ENCODE data around the gene PLEKHJ1.

PLEKHJ1 gene

DNA sequence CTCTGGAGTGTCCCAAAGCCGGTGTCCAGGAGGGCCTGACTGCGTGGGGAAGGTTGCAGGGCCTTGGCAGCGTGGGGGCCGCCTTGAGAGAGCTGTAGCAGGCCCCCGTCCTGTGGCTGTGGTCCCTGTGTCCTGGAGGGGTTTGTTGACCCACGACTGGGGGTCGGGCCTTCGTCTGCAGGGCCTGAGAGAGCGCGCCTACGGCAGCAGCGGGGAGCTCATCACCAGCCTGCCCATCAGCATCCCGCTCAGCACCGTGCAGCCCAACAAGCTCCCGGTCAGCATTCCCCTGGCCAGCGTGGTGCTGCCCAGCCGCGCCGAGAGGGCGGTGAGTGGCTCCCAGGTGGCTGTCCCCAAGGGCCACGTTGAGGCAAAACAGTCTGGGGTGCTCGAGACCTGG, 18.5 kb downstream of the PLEKHJ1 start:
- no peak for DNase-seq

- DNase-seq: no peak
Measured at GRCh38 chr19:2216361-2217225, 19.5 kb downstream of the PLEKHJ1 start.

GRCh38 chr19:2215281-2215751, 20.8 kb downstream of the PLEKHJ1 start:
- no peak for DNase-seq

DNA sequence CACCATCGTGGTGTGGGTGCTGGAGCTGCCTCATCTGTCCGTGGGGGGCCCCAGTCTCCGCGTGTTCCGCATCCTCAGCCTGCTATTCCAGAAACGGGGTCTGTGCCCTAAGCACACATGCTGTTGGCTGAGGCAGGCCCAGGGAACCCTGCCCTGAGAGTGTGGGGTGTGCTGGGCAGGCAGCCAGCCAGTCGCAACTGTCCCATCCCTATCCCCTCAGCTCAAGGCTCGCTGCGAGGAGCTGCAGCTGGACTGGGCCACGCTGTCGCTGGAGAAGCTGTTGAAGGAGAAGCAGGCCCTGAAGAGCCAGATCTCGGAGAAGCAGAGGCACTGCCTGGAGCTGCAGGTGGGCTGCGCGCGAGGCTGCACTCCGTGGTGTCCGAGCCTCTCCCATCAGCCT, 21.9 kb downstream of the PLEKHJ1 start:
- DNase-seq: no peak

DNA sequence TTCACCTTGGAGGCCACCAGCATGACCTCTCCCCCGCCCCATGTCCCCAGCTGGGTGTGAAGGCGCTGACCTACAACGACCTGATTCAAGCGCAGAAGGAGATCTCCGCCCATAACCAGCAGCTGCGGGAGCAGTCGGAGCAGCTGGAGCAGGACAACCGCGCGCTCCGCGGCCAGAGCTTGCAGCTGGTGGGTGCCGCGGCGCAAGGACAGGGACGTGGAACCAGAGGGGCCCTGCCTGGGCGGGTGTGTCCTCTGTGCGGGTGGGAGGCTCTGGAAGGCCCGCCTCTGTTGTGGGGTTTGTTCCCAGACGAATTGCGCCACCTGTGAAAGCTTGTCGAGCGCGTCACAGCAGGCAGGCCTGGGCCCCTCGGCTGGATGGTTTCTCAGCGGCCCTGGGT, 22.3 kb downstream of the PLEKHJ1 start:
- no peak for DNase-seq

DNA sequence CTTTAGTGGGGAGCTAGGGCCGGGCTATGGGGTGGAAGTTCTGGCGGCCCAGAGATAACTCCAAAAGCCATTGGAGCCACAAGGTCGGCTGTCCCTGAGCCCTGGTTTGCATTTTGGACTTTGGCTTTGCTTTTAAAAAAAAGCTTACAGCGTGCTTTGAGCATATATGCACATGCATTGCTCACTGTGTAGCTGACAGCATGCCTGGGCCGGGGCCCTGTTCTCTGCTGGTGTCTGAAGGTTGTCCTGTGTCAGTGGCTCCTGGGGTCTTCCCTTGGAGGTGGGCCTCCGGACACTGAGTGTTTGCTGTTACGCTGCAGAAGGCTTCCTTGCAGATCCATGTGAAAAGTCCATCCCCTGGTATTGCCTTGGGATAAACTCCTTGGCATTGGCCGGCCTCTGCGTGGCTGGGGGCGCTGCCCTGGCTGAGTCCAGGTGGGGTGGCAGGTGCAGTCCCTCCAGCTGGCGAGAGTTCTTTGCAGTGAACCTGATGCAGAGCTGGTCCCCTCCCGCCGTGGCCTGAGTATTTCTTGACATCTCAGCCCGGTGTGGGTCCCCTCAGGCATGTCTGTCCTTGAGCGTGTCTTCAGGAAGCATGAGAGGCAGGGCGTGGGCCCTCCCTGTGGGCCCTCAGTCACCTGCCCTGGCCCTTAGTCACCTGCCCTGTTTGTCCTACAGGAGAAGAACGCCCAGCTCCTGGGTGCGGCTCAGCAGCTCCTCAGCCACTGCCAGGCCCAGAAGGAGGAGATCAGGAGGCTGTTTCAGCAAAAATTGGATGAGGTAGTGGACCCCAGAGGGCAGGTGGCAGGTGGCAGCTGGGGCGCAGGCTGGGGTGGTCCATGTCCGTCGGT, 23.0 kb downstream of the PLEKHJ1 start:
- DNase-seq: no peak

DNA sequence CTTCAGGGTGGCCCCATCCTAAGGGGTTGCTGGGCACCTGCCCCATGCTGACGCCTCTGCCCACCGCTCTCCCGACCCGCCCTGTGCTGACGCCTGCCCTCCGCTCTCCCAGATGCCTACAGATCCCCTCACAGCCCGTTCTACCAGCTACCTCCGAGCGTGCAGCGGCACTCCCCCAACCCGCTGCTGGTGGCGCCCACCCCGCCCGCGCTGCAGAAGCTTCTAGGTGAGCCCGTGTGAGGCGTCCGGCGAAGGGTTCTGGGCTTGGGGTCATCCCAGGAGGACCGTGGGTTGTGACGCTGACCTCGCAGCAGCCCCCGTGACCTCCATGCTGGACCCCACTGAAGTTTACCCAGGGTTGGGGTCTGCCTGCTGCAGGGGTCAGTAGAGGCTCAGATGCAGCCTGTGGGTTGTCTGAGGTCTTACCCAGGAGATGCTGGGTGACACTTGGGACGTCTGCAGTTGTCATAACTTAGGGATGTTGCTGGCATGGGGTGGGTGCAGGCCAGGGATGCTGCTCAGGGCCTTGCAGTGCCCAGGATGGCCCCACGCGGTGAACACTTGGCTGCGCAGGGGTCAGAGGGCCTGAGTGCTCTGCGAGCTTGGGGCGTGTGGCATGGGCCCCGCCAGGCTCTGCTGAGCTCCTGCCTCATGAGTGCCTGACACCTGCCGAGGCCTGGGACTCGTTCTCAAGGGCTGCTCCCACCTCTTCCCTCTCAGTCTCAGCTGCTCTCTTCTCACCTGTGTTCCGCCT, 25.0 kb downstream of the PLEKHJ1 start:
- no peak for DNase-seq

GRCh38 chr19:2210206-2210605, 25.9 kb downstream of the PLEKHJ1 start:
- no peak for DNase-seq

DNA sequence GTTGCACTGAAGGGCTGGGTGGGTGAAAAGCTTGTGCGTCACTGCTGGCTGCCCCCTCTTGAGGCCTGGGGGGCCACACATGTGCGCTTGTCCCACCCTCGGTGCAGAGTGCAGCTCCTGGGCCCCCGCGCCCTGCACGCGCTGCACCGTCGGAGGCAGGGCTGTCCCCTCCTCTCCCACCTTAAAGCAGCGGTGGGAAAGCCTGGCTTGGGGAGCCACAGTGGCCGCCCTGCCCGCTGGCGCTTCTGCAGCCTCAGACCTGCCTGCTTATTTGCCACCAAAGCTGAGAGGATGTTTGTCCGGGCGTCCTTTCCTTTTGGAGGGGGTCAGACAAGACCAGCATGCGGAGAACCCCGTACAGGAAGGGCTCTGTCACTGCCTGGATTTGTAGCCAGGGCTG, 26.7 kb downstream of the PLEKHJ1 start:
- DNase-seq: no peak

GRCh38 chr19:2208975-2209374, 27.2 kb downstream of the PLEKHJ1 start:
- DNase-seq: peak; percentile 9

DNA sequence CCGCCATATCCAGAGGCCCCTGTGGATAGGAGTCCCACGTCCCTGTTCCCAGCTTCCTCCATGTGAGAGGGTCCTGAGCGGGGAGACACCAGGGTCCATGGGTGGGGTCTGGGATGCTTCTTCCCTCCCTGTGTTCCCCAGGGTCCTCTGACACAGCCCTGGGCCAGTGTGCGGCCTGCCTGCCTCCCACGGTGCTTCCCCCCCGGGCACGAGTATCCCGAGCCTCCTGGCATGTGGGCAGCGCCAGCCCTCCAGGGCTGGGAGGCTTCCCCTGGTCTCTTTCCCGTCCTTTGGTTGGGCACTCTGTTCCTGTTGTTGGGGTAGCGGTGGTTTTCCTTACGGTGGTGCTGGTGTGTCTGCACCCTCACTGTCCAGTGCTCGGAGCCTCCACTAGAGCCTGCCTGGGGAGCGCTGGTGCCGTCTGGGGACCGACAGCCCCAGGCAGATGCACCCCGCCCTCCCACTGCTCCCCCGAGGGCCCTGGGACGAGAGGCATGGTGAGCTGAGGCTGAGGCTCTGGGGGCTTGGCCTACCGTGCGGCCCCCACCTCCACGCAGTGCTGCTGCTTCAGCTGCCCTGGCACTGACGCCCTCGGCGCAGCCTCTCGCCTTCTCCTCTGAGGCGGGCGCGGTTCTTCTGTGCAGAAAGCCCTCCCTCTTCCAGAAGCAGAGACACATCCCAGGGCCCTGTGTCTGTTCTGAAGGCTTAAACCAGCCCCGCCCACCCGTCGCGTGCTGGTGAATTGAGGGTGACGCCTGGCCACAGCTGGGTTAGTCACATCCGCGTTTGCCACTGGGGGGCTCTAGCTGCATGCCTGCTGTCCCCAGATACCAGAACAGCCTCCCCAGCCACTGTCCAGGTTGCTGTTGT, 27.9 kb downstream of the PLEKHJ1 start:
- DNase-seq: peak; percentile 93

- no peak for DNase-seq
Measured at GRCh38 chr19:2207008-2207407, 29.1 kb downstream of the PLEKHJ1 start.

- DNase-seq: no peak
Measured at GRCh38 chr19:2202366-2202765, 33.8 kb downstream of the PLEKHJ1 start.

GRCh38 chr19:2201473-2202148, 34.5 kb downstream of the PLEKHJ1 start:
- no peak for DNase-seq

DNA sequence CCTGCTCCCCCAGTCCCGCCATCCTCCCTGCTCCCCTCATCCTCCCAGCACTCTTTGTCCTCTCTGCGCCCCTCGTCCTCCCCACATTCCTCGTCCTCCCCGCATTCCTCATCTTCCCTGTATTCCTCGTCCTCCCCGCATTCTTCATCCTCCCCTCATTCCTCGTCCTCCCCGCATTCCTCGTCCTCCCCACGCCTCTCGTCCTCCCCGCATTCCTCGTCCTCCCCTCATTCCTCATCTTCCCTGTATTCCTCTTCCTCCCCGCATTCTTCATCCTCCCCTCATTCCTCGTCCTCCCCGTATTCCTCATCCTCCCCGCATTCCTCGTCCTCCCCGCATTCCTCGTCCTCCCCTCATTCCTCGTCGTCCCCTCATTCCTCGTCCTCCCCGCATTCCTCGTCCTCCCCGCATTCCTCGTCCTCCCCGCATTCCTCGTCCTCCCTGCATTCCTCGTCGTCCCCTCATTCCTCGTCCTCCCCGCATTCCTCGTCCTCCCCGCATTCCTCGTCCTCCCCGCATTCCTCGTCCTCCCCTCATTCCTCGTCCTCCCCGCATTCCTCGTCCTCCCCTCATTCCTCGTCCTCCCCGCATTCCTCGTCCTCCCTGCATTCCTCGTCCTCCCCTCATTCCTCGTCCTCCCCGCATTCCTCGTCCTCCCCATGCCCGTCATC, 35.4 kb downstream of the PLEKHJ1 start:
- peak; percentile 12 for DNase-seq

DNA sequence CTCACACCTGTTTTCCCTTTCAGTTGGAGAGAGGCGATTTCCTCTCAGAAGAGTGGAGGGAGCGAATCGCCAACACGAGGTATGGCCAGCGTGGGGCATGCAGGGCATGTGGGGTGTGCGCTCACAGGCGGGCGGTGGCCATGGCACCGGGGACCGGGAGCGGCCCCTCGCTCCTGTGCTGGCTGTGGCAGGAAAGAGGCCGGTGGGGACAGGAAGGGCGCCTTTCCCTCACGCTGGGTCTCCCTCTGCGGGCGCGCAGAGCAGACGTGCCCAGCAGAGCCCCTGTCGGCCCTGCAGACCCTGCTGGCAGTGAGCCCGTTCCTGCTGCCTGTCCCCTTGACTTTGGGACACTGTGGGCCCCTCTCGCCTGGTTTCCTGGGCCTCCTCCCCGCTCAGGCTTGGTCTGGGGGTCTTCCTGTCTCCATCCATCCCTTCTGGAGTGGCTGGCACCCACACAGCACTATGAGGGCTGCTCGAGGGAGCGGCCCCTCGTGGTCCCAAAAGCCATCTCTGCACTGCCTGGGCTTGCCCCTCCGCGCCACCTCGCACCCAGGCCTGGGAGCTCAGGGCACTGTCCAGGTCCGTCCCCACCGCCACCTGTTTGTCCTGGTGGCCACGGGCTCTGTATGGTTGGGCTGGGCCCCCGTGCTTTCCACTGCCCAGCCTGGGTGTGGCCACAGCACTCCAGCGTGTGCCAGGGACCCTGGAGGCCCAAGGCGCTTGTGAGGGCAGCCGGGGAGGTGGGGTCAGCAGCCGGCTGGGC, 36.1 kb downstream of the PLEKHJ1 start:
- no peak for DNase-seq

- no peak for DNase-seq
Measured at GRCh38 chr19:2199215-2199614, 36.9 kb downstream of the PLEKHJ1 start.

- no peak for DNase-seq
Measured at GRCh38 chr19:2198317-2198716, 37.8 kb downstream of the PLEKHJ1 start.

- DNase-seq: no peak
Measured at GRCh38 chr19:2197270-2197669, 38.9 kb downstream of the PLEKHJ1 start.

GRCh38 chr19:2195914-2196313, 40.2 kb downstream of the PLEKHJ1 start:
- no peak for DNase-seq

Data from fibroblast of skin of back (primary cell).